ENCODE data around the gene NT5C3A. TPM values are rescaled to one million over a fixed set of nuclear protein-coding genes. Genes with fewer than 3 reads are reported as not detected.
"Not testable (repeated sequence)": the region's sequence is repeated elsewhere in the genome, so short reads cannot be mapped to it uniquely, and the experiment has no call there.

The NT5C3A gene
- total and polyA plus RNA-seq, 5 experiments from 2014 or later = 44.6 to 53.9 (median 52.2) TPM

DNA sequence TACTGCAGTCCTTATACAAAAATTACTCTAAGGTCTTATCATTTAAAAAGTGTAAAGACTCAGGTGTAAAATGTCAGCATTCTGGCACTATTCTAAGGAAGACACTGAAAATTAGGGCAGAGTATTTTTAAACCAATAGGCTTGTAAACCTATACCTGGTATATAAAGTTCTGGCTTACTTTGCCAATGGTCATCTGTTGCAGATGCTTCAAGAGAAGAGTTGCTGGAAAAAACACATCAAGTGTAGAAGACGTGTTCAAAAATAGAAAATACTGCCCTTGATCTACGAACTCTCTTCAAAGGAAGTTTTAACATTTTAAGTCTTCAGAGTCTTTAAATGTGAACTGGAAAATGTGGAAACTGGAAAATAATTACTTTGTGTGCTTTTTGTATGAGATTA, 23.9 kb downstream of the NT5C3A start:
- peaks cover 15 to 64% (median 39%) of the 10 kb centered on the region in 4 donors for H3K4me1 Mint-ChIP-seq
- POLR2A ChIA-PET = interaction anchor here (3.2 kb wide), 1 partner anchor 23 kb away, joined by 36 read pairs; the partner anchor contains the start of gene NT5C3A
- no peaks in the 10 kb centered on the region for H3K9me3 Mint-ChIP-seq
- peak overlapping the region; percentile 54 to 89 (median 86) for H3K4me3 Mint-ChIP-seq
- H3K27ac Mint-ChIP-seq = peak overlapping the region in 8 of 10 donors; percentile 19 to 91 (median 86)
- DNase-seq (no peak), ATAC-seq (no peak)
- no peaks in the 10 kb centered on the region for H3K27me3 Mint-ChIP-seq
- H3K36me3 Mint-ChIP-seq = peaks cover under 1 to 13% (median 5%) of the 10 kb centered on the region in 3 donors

DNA sequence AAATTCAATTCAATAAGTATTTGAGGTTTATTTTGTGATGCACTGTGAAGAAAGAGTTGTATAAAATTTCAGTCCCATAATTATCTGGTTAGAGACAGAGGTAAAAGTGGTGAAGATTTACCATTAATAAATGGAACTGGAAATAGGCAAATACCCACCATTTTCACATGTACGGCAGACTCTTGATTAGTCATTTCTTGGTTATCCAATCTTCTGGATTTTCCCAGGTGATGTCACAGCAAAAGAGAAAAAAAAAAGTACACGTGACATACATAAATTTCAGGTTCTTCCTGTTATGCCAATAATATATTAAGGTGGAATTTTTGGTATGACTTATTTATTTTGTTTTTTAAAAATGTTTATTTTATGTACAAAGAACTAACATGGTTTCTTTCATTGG, 26.8 kb downstream of the NT5C3A start:
- peaks cover 9 to 48% (median 29%) of the 10 kb centered on the region in 4 donors for H3K4me1 Mint-ChIP-seq
- no peaks in the 10 kb centered on the region for H3K9me3 Mint-ChIP-seq
- no peak for ATAC-seq
- no peak for DNase-seq
- no peak overlapping the region for H3K4me3 Mint-ChIP-seq
- no peaks in the 10 kb centered on the region for H3K27me3 Mint-ChIP-seq
- H3K27ac Mint-ChIP-seq = no peak overlapping the region
- POLR2A ChIA-PET = no interaction called here
- peaks cover 5 to 22% (median 7%) of the 10 kb centered on the region in 3 donors for H3K36me3 Mint-ChIP-seq

GRCh38 chr7:33024189-33024757, 38.3 kb downstream of the NT5C3A start:
- peaks cover 5 to 75% (median 21%) of the 10 kb centered on the region in 3 donors for H3K36me3 Mint-ChIP-seq
- no peaks in the 10 kb centered on the region for H3K27me3 Mint-ChIP-seq
- H3K4me3 Mint-ChIP-seq = no peak overlapping the region
- POLR2A ChIA-PET = no interaction called here
- DNase-seq (no peak), ATAC-seq (no peak)
- H3K27ac Mint-ChIP-seq = no peak overlapping the region
- peaks cover 0 to 4% (median 2%) of the 10 kb centered on the region in 4 donors for H3K4me1 Mint-ChIP-seq
- no peaks in the 10 kb centered on the region for H3K9me3 Mint-ChIP-seq

GRCh38 chr7:33012364-33012763, 50.2 kb downstream of the NT5C3A start:
- no peaks in the 10 kb centered on the region for H3K27me3 Mint-ChIP-seq
- no peaks in the 10 kb centered on the region for H3K9me3 Mint-ChIP-seq
- no peak overlapping the region for H3K27ac Mint-ChIP-seq
- DNase-seq (no peak), ATAC-seq (no peak)
- no peak overlapping the region for H3K4me3 Mint-ChIP-seq
- POLR2A ChIA-PET = no interaction called here
- H3K4me1 Mint-ChIP-seq = no peaks in the 10 kb centered on the region
- peaks cover 6 to 52% (median 34%) of the 10 kb centered on the region in 3 donors for H3K36me3 Mint-ChIP-seq

- H3K27me3 Mint-ChIP-seq = peaks cover 0 to under 1% (median 0%) of the 10 kb centered on the region in 5 donors
- POLR2A ChIA-PET = no interaction called here
- no peaks in the 10 kb centered on the region for H3K4me1 Mint-ChIP-seq
- ATAC-seq = no peak
- H3K27ac Mint-ChIP-seq = peak overlapping the region in 1 of 10 donors; percentile 58
- no peak overlapping the region for H3K4me3 Mint-ChIP-seq
- DNase-seq = no peak
- H3K36me3 Mint-ChIP-seq = peaks cover 3 to 30% (median 29%) of the 10 kb centered on the region in 3 donors
- no peaks in the 10 kb centered on the region for H3K9me3 Mint-ChIP-seq
Measured at GRCh38 chr7:33009734-33010133, 52.8 kb downstream of the NT5C3A start.

DNA sequence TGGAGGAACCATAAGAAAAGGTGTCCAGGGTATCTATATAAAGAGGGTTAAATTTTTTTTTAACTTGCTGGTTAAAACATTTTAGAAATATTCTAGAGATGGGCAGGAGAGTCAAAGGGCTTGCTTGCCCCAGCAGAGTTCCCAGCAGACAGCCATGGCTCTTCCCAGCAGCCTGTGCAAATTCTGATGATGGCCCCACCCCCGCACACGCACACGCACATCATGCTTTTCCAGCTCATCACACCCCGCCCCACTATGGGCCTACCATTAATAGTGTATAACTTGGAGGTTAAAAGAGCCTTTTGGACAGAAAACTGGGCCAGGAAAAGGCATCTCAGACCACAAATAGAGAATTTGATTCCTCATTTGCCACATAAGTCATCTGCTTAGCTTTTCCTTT, 56.9 kb downstream of the NT5C3A start:
- ATAC-seq, DNase-seq, H3K4me3 Mint-ChIP-seq, H3K36me3 Mint-ChIP-seq, H3K9me3 Mint-ChIP-seq, H3K4me1 Mint-ChIP-seq, POLR2A ChIA-PET: not testable (repeated sequence)
- peak overlapping the region in 1 of 10 donors; percentile 43 for H3K27ac Mint-ChIP-seq
- H3K27me3 Mint-ChIP-seq = peaks cover 0 to 14% (median 0%) of the 10 kb centered on the region in 5 donors

DNA sequence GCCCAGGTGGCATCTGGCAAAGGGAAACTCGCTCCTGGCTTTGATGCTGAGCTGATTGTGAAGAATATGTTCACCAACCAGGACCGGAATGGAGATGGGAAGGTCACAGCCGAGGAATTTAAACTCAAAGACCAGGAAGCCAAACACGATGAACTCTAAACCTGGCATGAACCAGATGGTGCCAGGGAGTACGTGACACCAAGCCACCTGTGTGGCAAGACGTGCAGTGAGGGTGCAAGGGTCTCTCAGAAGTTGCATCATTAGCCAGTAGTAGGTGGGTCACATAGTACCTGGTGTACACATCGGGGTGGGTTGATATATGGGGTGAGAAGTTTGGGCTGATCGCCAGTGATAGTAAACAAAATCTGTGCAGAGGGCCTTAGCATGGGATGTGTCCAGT, 57.4 kb downstream of the NT5C3A start:
- POLR2A ChIA-PET, ATAC-seq, H3K4me3 Mint-ChIP-seq: not testable (repeated sequence)

DNA sequence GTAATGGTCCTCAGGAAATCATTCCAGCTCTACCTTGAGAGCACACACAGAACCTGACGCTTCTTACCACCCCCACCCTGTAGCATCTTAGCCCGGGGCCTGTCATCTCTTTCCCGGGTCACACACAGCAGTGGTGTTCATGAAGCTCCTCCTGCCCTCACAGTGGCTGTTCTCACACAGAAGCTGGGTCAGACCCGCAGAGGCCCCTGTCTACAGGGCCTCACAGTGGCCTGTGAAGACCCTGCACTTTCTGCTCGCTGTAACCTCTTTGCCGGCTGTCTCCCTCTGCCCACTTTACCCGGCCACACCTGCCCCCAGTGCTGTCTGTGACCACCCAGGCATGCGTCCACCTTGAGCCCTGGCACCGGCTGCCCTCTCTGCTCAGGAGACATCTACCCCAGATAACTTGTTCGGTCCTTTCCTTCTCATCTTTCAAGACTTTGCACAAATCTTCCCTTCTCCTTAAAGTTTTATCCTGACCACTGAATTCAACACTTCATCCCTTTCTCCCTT, 58.4 kb downstream of the NT5C3A start:
- H3K4me3 Mint-ChIP-seq, H3K9me3 Mint-ChIP-seq, ATAC-seq, H3K36me3 Mint-ChIP-seq, POLR2A ChIA-PET, H3K4me1 Mint-ChIP-seq, H3K27ac Mint-ChIP-seq: not testable (repeated sequence)
- H3K27me3 Mint-ChIP-seq = peaks cover under 1 to 26% (median 7%) of the 10 kb centered on the region in 5 donors
- DNase-seq = peak in 1 of 10 donors; percentile 61

More for the DNA sequence above, 57.4 kb downstream of the NT5C3A start:
- peaks cover 0 to 16% (median 0%) of the 10 kb centered on the region in 5 donors for H3K27me3 Mint-ChIP-seq
- not testable (repeated sequence) for DNase-seq, H3K4me1 Mint-ChIP-seq, H3K9me3 Mint-ChIP-seq, H3K27ac Mint-ChIP-seq, H3K36me3 Mint-ChIP-seq

DNA sequence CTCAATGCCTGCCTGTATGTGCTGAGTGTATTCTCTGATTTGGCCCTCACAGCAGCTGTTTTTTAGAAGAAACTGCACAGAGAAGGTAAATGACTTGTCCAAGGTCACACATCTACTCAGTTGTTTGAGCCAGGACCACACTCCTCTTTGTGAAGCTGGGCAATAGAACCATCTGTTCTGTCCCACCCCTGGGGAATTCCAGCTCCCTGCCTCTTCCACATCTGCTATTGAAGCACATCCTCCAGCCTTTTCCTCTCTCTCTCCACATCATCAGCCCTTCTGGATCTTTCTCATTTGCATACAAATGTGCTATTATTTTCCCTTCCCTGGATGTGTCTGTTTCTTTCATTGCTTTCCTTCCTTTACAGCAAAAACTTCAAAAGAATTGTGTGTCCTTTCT, 59.5 kb downstream of the NT5C3A start:
- H3K9me3 Mint-ChIP-seq, ATAC-seq, DNase-seq, H3K27ac Mint-ChIP-seq, H3K36me3 Mint-ChIP-seq, H3K4me3 Mint-ChIP-seq, POLR2A ChIA-PET: not testable (repeated sequence)
- Mint-ChIP-seq H3K4me1 (peaks cover 3 to 11% (median 9%) of the 10 kb centered on the region in 4 donors), H3K27me3 (peaks cover 1 to 37% (median 15%) of the 10 kb centered on the region in 5 donors)

DNA sequence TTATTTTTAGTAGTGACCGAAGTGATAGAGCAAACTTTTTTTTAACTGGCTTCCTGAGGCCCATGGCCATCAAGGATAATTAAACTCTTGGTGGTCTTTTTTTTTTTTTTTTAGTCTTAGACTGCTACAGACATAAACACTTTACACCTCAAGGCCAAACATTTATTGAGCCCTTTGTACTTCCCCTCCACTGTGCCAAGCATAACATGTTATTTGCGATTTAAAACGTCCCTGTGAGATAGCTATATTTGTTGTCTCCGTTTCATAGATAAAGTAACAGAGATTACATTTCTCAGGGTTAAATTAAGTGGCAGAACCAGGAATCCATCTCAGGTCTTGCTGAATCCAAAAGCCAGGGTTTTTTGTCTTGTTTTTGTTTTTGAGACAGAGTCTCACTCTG, 63.2 kb downstream of the NT5C3A start:
- DNase-seq, H3K36me3 Mint-ChIP-seq, H3K9me3 Mint-ChIP-seq, H3K4me3 Mint-ChIP-seq, H3K27ac Mint-ChIP-seq, ATAC-seq, POLR2A ChIA-PET: not testable (repeated sequence)
- H3K27me3 Mint-ChIP-seq = peaks cover 3 to 46% (median 20%) of the 10 kb centered on the region in 5 donors
- H3K4me1 Mint-ChIP-seq = peaks cover 3 to 14% (median 11%) of the 10 kb centered on the region in 4 donors

DNA sequence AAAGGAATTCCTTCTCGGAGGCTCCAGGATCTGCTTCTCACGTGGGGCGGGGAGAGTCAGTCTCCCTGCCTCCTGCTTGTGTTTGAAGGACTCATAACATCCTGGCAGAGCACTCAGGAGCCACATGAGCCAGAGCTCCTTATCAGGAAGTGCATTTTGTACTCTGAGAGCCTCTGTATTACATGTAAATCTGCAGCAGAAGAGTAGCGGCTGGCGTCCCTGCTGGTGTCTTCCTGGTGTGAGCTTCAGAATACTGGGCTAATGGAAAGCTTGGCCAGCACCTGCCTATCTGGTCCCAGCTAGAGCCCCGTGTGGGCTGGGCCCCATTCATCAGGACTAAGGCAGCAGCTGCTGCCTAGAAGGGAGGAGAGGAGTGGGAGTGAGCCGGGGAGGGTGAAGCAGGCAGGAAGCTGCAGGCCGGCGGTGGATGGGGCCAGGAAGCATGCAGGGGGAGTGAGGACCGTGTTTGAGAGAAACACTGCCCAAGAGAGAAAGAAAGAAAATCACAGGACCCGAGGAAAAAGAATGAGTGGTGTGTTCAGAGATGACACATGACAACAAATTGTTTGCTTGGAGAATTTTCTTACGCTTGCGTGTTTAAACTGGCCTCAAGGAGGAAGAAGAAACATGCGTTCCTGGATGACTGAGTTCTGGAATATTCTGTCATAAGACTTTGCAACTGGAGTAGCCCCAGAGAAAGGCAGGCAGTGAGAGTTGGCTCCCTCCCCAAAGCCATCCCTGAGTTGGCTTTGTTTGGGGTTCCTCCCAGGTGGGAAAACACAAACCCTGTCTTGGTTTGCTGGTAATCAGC, 64.0 kb downstream of the NT5C3A start:
- Mint-ChIP-seq H3K27me3 (peaks cover 3 to 46% (median 24%) of the 10 kb centered on the region in 5 donors), H3K4me3 (peak overlapping the region in 3 of 10 donors; percentile 36 to 39 (median 39)), H3K4me1 (peaks cover 3 to 14% (median 11%) of the 10 kb centered on the region in 4 donors)
- H3K27ac Mint-ChIP-seq, POLR2A ChIA-PET, H3K36me3 Mint-ChIP-seq, DNase-seq, H3K9me3 Mint-ChIP-seq: not testable (repeated sequence)
- peak; percentile 58 to 62 for ATAC-seq

DNA sequence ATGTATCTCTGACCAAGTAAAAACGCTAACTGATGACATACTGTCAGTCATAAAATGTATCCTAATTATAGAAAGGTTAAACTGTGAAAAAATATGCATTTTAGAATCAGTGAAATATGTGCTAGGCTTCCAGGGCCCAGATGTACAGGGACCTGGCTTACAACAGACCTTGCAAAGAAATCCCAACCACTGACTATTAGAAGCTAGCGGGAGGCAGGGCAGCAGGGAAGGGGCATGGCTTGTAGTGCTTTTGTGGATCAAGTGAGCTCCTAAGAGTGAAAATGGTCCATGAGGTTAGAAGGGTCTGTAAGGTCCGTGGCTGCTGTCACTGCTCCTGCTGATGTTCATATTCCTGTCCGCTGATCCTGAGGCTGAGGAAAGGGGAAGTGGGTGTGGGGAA, 64.6 kb downstream of the NT5C3A start:
- H3K36me3 Mint-ChIP-seq, DNase-seq, H3K9me3 Mint-ChIP-seq, POLR2A ChIA-PET, H3K27ac Mint-ChIP-seq, ATAC-seq: not testable (repeated sequence)
- peaks cover 3 to 14% (median 14%) of the 10 kb centered on the region in 4 donors for H3K4me1 Mint-ChIP-seq
- H3K27me3 Mint-ChIP-seq = peaks cover 3 to 44% (median 27%) of the 10 kb centered on the region in 5 donors
- H3K4me3 Mint-ChIP-seq = peak overlapping the region in 2 of 10 donors; percentile 12 to 39

- DNase-seq = peak in 1 of 10 donors; percentile 3
- ATAC-seq = peak; percentile 11 to 66
- not testable (repeated sequence) for H3K27ac Mint-ChIP-seq, H3K36me3 Mint-ChIP-seq, H3K9me3 Mint-ChIP-seq
- peaks cover 9 to 29% (median 21%) of the 10 kb centered on the region in 4 donors for H3K4me1 Mint-ChIP-seq
- POLR2A ChIA-PET = interaction anchor here (0.6 kb wide), 1 partner anchor 70 kb away, joined by 3 read pairs; no protein-coding TSS in a partner anchor
- H3K27me3 Mint-ChIP-seq = peaks cover 13 to 44% (median 22%) of the 10 kb centered on the region in 5 donors
- H3K4me3 Mint-ChIP-seq = peak overlapping the region in 5 of 10 donors; percentile 5 to 34 (median 6)
Measured at GRCh38 chr7:32992750-32993149, 69.8 kb downstream of the NT5C3A start.
